Umbilical cord (tissue), 2 donors: ENCODE data around the gene KIF12. TPM values are rescaled to one million over a fixed set of nuclear protein-coding genes. Genes with fewer than 3 reads are reported as not detected.
"Not testable (repeated sequence)": the region's sequence is repeated elsewhere in the genome, so short reads cannot be mapped to it uniquely, and the experiment has no call there.

Source experiments
- DNase-seq: peaks from one replicate; pipeline ENCODE4 v3.0.0-alpha.2; 2015; ENCODE audit warnings: low spot score
- total RNA-seq: library from RNA; depleted of rRNA; stranded (reverse); fragments of >200 nt; gene quantifications from one replicate; pipeline ENCODE4 v1.2.3, GENCODE V29; 2014; ENCODE audit warnings: low replicate concordance; ENCODE audit not compliant: insufficient read depth

Gene KIF12
- not detected for total RNA-seq

- no peak for DNase-seq
Measured at GRCh38 chr9:114098936-114099668, at the start of gene KIF12. KIF12 (minus strand) TSS chr9:114099292; CDS start chr9:114099276, 16 bp downstream.

- DNase-seq: no peak
Measured at GRCh38 chr9:114146735-114147134, 47.6 kb upstream of the KIF12 start.

GRCh38 chr9:114143234-114143633, 44.1 kb upstream of the KIF12 start:
- no peak for DNase-seq

- DNase-seq: peak; percentile 91
Measured at GRCh38 chr9:114141553-114142402, 42.7 kb upstream of the KIF12 start.

DNA sequence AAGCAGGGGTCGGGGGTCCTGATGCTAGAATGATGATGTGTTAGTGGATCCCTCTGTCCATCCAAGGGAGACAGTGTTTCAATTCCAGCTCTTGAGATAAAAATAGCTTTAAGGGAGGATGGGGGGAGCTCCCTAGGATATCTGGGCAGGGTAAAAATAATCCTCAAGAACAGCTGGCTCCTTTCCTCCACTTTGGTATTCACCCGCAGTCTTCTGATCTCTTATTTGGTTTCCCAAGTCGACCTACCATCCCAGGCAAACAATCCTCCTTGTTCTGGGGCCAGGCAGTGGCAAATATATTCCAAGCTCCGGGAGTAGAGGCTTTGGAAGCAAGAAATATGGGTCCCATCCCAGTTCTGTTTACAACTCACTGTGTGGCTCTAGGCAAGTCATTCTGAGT, 41.8 kb upstream of the KIF12 start:
- DNase-seq: peak; percentile 48

- DNase-seq: no peak
Measured at GRCh38 chr9:114140401-114140800, 41.3 kb upstream of the KIF12 start.

GRCh38 chr9:114139071-114139470, 40.0 kb upstream of the KIF12 start:
- peak; percentile 69 for DNase-seq

DNA sequence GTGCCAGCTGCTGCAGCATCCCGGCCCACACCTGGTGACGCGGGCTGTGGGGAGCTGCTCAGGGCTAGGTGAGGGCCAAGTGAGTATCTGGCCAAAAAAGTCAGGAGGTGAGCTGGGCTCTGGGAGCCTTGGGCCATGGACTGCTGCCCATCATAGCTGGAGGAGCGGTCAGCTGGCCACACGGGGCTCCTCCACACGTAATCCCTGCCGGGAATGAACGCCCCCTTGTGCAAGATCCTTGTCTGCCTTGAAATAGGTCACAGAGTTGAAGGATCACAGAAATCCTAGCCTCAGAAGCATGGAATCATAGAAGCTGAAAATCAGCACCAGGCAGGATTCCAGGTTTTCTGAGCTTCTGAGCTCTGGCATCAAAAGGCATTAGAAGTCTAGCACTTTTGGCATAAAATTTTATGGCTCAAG, 39.5 kb upstream of the KIF12 start:
- peak; percentile 88 for DNase-seq

DNA sequence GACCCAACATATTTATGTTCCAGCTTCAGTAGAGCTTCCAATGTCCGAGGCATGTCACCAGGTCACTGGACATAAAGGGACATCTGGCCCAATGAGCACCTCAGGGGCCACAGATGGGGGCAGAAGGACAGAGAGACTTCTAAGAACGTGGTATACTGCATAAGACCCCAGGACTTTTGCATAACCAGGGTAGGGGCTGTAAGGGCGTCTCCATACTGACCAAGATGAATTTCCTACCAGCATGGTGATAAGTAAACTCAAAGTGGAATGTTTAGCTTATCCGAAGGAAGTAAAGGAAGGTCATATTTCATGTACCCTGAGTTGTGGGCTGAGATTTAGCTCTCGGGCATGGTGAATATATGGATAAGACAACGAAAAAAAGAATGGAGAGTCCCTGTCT, 38.7 kb upstream of the KIF12 start:
- no peak for DNase-seq

- DNase-seq: no peak
Measured at GRCh38 chr9:114134827-114135396, 35.8 kb upstream of the KIF12 start.

DNA sequence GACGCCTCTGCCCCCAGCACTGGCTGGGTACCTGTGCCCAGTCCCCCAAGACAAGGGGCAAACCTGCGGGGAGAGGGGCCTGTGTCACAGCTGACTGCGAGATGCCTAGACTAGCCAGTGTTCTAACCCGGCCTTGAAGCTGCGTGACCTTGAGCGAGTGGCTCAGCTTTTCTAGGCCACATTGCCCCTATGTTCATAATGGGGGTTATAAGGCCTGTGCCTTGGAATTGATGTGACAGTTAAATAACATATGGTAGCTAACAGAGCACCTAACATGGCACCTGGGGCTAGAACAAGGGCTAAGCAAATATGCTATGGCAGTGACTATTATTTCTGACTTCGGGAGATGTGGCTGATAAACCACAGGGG, 33.4 kb upstream of the KIF12 start:
- DNase-seq: no peak

DNA sequence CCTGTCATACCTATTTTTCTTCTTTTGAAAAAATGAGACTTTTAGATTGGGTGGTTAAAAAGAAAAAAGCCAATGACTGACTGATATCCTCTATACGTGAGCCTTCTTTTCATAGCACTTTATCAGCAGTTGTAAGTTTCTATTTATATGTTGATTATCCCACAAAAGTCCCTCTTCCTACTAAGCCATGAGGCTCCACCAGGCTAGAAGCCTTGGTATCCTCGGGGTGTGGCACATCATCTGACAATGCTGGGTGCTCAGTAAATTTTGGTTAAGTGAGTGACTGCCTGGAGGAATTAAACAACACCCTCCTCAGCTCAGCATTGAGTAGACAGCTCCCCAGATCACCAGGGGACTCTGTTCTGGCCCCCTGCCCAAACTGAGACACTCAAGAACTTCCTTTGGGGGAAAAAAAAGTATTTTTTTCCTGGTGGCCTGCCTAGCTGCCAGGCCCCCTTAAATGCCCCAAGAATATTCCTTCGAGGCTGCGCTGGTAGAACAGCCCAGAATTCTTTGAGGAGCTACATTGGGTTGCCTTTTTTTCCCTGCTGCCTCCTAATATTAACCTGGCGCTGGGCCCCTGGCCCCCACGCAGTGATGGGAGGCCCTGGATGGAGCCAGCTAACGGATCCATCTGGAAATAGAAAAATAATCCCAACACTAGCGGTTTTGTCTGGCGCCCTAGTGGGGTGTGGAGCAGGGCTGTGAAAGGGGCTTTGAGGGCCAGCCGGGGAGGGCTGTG, 32.9 kb upstream of the KIF12 start:
- DNase-seq: peak; percentile 62

GRCh38 chr9:114130624-114131277, 31.7 kb upstream of the KIF12 start:
- no peak for DNase-seq

DNA sequence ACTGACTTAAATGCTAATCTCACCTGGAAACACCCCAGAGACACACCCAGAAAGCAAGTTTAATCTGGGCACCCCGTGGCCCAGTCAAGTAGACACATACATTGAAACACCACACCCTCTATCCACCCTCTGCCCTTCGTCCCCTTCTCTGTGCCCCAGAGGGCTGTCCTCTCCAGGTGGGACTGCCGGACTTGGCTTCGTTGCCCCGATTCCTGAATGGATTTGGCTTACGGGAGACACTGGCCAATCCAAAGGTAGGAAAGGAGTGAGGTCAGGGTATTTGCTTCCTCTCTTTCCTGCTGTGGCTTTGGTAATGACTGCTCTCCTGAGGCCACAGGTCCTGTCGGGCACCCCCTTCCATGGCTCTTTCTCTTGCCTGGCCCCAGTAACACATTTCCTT, 31.0 kb upstream of the KIF12 start:
- DNase-seq: no peak

GRCh38 chr9:114128759-114129158, 29.7 kb upstream of the KIF12 start:
- DNase-seq: not testable (repeated sequence)

DNA sequence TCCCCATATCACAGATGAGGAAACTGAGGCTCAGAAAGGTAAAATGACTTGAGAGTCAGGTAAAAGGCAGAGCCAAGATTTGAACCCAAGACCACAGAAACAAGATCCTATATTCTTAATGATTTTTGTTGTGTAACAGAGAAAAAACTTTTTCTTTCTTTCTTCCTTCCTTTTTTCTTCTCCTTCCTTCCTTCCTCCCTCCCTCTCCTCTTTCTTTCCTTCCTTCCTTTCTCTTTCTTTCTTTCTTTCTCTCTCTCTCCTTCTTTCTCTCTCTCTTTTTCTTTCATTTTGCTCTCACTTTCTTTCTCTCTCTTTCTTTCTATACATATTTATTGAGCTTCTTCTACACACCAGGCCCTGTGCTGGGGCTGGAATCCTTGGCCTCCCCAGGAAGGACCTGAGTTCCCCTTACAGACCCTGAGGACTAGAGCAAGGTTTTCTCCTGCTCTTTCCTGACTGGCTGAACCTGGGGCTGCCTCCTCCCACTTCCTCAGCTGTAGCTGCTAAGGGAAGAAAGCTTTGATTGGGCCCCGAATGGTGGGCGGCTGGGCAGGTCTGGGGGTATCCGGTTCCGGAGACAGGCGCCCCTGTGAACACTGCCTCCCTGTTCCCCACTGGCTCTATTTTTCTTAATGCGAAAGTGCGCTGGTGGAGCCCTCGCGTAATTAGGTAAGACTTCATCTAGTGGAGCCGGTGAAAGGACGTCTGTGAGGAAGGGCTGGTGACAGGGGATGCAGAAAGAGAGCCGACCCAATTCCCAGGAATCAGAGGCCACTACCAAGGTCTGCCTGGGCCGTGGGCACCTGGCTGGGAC, 27.4 kb upstream of the KIF12 start:
- DNase-seq: no peak

DNA sequence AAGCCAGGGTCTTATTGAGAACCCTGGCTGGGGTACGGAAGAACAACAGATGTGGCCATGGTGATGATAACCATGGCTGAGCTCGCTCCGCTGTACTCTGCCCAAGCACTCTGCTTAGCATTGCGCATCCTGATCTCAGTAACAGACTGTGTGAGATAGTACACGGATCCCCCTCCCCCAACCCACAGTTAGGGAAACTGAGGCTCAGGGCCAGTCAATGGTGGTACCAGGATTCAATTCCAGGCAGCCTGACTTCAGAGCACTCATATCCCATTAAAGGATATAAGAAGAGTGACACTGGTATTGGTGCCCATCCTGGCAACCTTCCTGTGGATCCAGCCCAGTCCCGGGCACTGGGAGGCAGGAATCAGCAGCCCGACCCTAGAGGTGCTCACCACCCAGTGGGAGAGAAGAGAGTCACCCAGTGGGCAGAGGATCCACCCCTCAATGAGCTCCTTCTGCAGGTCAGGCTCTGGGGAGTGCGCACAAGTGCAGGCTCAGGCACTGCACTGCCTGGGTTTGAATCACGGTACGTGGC, 26.5 kb upstream of the KIF12 start:
- no peak for DNase-seq

GRCh38 chr9:114124666-114125475, 25.8 kb upstream of the KIF12 start:
- DNase-seq: no peak

- DNase-seq: no peak
Measured at GRCh38 chr9:114124138-114124537, 25.0 kb upstream of the KIF12 start.
